SKM-1 treated with dmso at 0.1 percent for 144 hours (cell line): ENCODE data around the gene DBP.

Experiments used
- DNase-seq: peaks from one replicate; lab custom pipeline; 2025; ENCODE audit not compliant: unreplicated experiment; lab: John Stamatoyannopoulos, UW

DBP gene

GRCh38 chr19:48587387-48587786 lies 49.8 kb downstream of the DBP start:
- DNase-seq = no peak

DNA sequence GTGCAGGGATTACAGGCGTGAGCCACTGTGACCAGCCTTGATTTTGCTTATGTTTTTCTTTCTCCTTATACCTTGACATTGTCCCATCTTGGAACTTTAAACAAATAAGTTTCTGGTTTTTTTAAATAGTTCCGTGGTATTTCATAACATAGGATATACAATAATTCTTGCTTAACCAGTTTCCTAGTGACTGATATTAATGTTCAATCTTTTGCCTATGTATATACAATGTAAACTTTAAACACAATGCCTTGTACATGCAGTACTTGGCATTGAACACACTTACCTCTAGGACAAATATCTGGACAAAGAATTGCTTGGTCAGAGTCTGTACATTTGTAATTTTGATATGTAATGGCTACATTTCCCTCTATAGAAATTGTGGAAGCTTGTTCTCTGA lies 55.0 kb downstream of the DBP start:
- DNase-seq = no peak
